DND-41 (cell line): ENCODE results near the gene RAB40AL.

Source experiments
- CTCF ChIP-seq: IDR thresholded peaks from 2 replicates; pipeline ENCODE4 v1.5.1; 2012; ENCODE audit warnings: borderline replicate concordance, low read length, moderate library complexity, mild to moderate bottlenecking; ENCODE audit not compliant: poor library complexity, severe bottlenecking; ENCODE audit errors: extremely low read depth
- EZH2 ChIP-seq: IDR thresholded peaks from 3 replicates; pipeline ENCODE4 v1.6.1; 2012; ENCODE audit warnings: borderline replicate concordance, low read depth, mild to moderate bottlenecking, moderate library complexity, low read length, inconsistent platforms; ENCODE audit not compliant: severe bottlenecking

GRCh38 chrX:102976793-102977495, 39.9 kb downstream of the RAB40AL start:
- TF ChIP-seq CTCF (no peak), EZH2 (no peak)
